Effector CD4-positive, alpha-beta T cell (primary cell): ENCODE data around the gene CLTCL1.

ENCODE experiments used
- DNase-seq: peaks from one replicate; pipeline ENCODE4 v3.0.0-alpha.2; 2020

The CLTCL1 gene

GRCh38 chr22:19242699-19243098 is 48.8 kb downstream of the CLTCL1 start:
- no peak for DNase-seq

GRCh38 chr22:19241593-19241906 is 50.0 kb downstream of the CLTCL1 start:
- no peak for DNase-seq

GRCh38 chr22:19240813-19241592 is 50.5 kb downstream of the CLTCL1 start:
- no peak for DNase-seq

- DNase-seq: no peak
These were observed 52.1 kb downstream of the CLTCL1 start for GRCh38 chr22:19239464-19239863.

- DNase-seq: no peak
These were observed 52.6 kb downstream of the CLTCL1 start for GRCh38 chr22:19238900-19239299.

- no peak for DNase-seq
These were observed 55.6 kb downstream of the CLTCL1 start for GRCh38 chr22:19235874-19236273.

GRCh38 chr22:19234126-19234896 is 57.2 kb downstream of the CLTCL1 start:
- no peak for DNase-seq

- DNase-seq: no peak
These were observed 58.3 kb downstream of the CLTCL1 start for GRCh38 chr22:19233189-19233661.

GRCh38 chr22:19232623-19233022 is 58.9 kb downstream of the CLTCL1 start:
- no peak for DNase-seq

GRCh38 chr22:19231986-19232385 is 59.5 kb downstream of the CLTCL1 start:
- no peak for DNase-seq

GRCh38 chr22:19229600-19229999 is 61.9 kb downstream of the CLTCL1 start:
- DNase-seq: no peak

GRCh38 chr22:19228179-19228578 is 63.3 kb downstream of the CLTCL1 start:
- DNase-seq: no peak

GRCh38 chr22:19226428-19226827 is 65.1 kb downstream of the CLTCL1 start:
- DNase-seq: no peak

GRCh38 chr22:19225560-19225959 is 66.0 kb downstream of the CLTCL1 start:
- no peak for DNase-seq

- DNase-seq: no peak
These were observed 66.5 kb downstream of the CLTCL1 start for GRCh38 chr22:19224985-19225384.

GRCh38 chr22:19224557-19224956 is 67.0 kb downstream of the CLTCL1 start:
- no peak for DNase-seq

- no peak for DNase-seq
These were observed 67.9 kb downstream of the CLTCL1 start for GRCh38 chr22:19223617-19224016.

- DNase-seq: no peak
These were observed 68.4 kb downstream of the CLTCL1 start for GRCh38 chr22:19223110-19223509.

- DNase-seq: no peak
These were observed 69.1 kb downstream of the CLTCL1 start for GRCh38 chr22:19222242-19223005.

GRCh38 chr22:19220867-19221266 is 70.7 kb downstream of the CLTCL1 start:
- DNase-seq: no peak

- DNase-seq: no peak
These were observed 72.8 kb downstream of the CLTCL1 start for GRCh38 chr22:19218541-19219233.

- no peak for DNase-seq
These were observed 74.9 kb downstream of the CLTCL1 start for GRCh38 chr22:19216579-19216978.

GRCh38 chr22:19215360-19215759 is 76.2 kb downstream of the CLTCL1 start:
- no peak for DNase-seq
